Measurements from ENCODE around the gene LMF1.
"Not testable (repeated sequence)": the region's sequence is repeated elsewhere in the genome, so short reads cannot be mapped to it uniquely, and the experiment has no call there.

Gene LMF1

DNA sequence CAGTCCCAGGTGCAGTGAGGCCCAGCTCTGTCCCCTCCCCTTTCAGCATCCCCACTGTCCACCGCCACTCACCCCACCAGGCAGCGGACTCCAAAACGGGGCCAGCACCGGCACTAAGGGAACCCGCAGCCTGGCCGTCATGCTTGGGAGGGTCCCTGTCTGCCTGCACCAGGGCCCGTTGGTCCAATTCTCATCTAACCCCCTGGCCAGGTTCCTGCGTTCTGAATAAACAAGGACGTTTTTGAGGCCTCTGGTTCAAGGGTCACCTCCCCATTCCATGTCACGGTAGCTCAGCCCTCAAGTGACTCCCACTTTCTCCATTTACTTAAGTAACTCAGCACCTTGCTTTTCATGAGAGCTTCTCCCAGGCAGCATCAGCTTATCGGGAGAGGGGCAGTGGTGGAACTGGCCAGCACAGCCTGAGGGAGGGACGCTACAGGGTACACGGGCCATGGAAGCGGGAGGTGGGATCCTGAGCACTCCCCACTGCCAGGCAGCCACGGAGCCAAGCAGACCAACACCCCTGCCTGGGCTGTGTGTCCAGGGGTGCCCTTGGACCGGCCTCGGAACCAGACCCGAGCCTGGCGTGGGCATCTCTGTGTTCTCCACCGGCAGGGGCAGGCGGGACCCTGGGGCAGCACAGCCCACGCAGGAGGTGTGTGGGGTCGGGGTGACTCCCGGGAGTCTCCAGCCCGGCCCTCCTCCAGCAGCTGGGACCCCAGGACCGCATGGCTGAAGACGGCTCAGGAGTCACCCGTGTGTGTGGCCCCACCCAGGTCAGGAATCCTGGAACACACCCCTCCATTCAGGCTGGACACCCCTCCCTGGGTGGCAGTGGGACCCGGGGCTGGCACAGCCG is 95.4 kb downstream of the LMF1 start:
- no peak for DNase-seq

DNA sequence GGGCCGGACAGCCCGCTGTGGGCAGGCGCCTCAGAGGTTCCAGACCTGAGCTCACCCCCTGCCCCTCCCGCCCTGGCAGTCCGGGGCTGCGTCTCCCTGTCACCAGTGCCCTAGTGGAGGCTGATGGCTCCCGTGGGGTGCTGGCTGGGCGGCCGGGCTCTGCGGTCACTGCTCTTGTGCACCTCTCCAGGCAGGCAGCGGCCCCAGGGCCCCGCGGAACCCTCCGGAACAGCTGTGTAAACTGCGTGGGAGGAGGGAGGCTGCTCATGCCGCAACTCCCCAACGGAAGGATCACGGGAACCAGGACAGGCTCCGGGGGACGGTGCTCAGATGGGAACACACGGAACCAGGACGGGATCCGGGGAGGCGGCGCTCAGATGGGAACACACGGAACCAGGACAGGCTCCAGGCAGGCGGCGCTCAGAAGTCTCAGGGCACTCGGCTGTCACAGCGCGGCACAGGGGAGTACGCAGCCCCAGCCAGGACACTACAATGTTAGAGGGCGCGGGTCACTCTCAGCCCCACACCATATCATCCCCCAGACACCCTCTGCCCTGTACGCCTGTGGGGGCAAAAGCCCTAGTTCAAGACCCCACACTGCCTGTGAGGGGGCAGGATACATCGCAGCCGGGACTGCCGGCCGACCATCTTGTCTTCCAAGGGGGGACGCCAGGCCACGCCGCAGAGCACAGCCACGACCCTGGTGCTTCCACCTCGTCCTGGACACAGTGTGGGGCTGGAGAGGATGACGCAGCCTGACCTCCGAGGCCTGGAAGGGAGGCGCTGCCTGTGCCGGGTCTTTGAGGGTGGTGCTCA is 96.2 kb downstream of the LMF1 start:
- DNase-seq = no peak

DNA sequence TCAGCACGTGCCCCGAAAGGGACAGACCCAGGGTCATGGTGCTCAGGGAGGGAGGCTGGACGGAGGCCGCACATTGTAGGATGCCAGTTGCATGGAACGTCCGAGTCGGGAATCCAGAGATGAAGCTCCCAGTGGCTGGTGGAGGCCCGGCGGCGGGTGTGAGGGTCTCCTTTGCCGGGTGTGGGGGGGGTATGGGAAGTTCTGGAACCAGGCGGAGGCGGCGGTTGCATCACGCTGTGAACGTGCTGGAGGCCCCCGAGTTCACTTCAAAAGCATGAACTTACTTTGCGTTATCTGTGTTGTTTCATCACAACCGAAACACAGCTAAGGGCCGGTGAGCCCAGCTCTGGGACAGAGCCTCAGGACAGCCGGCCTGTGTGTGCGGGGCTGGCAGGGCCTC is 96.9 kb downstream of the LMF1 start:
- DNase-seq = no peak

DNA sequence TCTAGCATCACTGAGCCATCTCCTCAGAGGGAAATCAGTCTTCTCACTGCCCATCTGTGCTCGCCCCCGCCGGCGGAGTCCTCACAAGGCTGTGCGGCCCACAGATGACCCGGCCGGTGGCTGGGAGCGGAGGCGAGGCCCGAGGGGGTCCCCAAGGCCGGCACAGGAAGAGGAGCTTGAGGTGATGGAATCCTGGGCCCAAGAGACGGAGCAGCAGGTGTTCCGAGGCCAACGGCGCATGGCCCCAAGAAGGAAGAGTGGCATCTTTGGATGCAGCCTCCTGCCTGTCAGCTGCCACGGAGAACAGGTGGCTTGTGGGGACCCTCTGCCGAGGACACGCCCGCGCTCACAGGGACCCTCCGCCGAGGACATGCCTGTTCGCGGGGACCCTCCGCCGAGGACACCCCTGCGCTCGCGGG is 97.5 kb downstream of the LMF1 start:
- no peak for DNase-seq

DNA sequence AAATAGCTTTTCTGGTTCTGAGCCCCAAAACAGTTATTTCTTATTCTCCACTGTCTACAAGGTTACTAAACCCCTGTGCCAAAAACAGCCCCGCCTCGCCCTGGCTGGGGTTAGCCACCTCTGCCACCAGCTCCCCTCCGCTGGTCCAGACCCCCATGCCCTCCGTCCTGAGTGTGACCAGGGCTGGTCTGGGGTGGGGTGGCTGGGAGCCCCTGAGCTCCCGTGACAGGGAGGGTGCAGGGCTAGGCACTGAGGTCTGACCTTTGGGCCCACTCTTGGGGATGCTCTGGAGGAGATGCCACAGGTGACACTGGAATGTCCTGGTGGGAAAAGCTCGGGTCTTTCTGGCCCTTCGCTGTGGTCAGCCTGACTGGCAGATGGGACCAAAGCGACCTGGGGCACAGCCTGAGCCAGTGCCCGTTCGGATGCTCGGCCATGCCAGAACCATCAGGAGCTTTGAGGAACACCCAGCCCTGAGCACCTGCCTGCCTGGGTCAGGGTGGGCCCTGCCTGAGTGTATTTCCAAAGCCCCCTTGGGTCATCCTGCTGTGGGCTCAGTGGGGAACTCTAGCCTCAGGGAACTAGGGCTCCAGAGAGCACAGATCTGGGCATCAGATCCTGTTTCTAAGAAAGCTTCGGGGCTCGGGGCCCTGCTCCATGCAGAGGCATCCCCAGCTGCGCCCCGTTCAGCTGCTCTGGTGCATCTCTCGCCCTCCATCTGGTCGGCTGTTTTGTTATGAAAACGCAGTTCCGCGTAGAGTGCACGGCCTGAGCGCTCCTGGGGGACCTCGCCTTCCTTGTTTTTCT is 98.1 kb downstream of the LMF1 start:
- DNase-seq = no peak

DNA sequence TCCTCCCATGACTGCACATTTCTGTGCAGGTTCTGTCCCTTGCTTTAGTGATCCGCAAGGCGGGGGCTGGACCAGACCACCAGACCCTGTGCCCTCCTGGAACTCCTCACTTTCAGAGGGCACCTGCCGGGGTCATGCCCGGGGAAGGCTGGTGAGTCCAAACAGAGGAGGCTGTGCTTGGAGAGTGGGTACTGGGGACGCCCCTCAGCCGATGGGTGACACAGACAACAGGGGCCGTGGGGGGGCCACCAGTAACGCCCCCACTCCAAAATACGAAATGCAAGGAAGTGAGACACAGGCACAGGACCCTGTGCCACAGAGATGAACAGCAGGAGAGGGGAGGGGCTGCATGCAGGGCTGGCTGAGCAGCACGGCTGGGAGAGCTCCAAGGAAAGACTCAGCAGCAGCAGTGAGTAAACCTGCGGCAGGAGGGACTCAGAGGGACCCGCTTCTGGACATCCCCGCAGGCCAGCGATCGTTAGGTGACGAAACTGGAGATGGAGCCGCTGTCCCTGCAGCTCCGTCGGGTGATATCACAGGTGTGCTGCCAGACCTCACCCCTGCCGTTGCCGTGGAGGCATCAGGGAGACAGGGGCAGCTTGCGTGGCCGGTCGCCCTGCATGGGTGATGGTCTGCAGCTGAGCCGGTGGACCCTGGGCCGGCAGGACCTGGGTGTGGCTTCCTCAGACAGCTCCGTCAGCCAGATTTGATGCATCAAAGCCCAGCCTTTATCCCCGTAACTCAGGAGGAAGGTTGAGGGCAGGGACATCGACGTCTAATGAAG is 99.0 kb downstream of the LMF1 start:
- DNase-seq = no peak

DNA sequence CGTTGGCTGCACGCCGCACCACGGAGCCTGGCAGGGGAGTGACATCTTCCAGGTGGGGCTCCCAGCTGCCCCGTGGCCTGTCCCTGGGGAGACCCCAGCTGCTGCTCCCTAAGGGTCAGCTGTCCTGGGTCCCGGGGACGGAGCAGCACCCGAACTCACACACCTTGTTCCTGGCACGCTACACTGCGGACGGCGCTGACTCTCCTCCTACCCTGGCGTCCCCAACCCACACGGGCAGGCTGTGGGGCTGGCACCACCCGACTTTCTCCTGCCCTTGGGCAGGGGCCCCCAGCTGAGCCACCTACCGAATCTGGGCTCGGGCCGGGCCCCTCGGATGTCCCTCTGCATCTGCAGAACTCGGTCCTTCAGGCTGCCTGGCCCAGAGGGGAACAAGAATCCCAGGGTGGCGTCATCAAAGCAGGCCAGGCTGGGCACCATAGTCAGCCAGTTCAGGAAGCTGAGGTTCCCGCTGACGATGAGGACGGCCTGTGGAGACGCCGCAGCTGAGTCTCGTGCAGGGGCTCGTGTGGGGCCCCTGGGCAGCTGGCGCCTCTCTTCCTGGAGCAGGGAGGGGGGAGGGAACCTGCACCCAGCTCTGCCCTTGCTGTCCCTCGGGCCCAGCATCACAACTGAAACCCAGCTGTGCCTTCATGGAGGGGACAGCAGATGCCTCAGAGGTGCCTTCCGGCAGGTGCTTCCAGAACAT is 99.8 kb downstream of the LMF1 start:
- DNase-seq = no peak

DNA sequence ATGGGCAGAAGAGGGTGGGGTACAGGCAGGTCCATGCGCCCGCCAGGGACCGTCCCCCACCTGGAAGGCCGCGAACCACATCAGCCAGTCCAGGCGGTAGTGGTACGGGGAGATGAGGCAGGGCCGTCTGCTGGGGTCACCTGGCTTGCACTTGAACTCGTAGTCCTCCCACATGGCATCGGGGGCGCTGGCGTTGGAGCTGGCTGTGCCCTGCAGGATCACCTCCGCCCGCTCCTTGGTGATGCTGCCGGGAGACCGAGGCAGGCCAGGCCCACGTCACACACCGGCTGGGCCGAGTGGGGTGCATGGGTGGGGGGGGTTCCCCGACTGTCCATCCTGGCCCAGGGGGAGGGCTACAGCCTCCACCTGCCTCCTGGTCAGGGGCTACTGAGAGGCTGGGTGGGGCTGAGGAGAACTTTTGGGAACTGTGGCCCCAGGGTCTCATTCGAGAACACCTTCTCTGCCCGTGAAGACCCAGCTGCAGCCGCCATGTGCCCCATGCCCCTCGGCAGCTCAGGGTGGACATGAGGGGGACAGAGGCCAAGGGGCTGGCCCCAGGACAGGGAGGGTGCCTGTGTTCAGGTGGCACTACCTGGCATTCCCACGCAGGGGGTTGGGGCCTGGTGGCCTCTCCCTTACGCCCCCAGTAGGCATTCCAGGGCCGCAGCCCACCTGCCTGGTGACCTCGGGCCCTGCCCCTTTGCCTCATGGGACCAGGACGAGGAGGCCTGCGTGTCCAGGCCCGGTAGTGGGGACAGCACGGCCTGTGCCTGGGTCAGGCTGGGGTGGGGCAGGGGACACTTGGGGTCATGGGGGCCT is 100.8 kb downstream of the LMF1 start:
- DNase-seq = no peak

DNA sequence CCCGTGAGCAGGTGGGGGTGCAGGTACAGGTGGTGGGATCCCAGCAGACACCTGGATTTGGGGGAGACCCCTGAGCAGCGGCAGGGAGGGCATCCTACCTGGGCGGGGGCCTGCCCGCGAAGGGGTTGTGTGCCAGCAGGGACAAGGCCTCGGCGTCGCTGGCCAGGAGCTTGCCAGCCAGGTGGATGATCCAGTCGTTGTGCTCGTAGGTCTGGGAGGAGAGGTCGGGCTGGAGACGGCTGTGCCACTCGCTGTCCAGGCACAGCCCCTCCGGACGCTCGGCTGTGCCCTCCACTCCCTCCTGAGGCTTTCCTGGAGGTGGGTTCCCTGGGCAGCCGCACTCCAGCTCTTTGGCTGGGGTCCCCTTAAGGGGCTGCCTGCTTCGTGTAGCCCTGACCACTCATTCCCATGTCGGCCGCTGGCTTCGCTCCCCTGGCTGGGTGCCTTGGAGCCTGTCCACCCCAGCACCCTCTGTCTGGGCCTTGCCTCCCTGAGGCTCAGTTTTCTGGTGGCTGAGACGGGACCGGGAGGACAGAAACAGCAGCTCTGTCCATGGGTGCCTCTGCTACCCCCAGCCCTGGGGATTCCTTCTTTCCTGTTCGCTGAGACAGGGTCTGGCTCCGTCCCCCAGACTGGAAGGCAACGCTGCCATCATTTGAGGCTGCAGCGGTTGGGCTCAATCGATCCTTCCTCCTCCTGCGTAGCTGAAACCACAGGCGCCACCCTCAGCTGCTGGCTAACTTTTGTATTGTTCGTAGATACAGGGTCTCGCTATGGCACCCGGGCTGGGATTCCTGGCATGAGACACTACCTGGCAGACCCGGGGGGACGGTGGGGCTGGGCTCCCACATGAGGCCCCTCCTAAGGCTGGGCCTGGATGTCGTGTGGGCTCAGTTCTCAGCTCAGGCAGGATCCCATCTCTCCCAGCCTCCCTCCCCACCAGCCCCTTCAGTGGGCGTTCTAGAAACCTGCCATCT is 101.7 kb downstream of the LMF1 start:
- no peak for DNase-seq

DNA sequence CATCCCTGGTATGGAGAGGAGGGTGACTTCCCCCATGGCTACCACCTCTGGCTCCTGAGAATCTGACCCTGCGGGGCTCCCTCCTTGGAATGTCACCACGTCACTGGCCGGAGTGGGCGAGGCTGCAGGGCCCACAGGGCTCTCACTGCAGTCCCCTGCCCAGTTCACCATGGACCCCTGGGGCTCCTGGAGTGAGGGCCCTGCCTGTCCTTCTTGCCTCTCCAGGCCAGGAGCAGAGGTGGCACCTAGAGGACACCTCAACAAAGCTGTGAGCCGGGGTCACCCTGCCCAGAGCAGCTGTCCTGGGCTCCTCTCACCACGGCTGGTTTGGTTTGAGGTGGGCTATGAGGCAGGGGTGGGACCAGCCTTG is 102.4 kb downstream of the LMF1 start:
- DNase-seq = no peak

DNA sequence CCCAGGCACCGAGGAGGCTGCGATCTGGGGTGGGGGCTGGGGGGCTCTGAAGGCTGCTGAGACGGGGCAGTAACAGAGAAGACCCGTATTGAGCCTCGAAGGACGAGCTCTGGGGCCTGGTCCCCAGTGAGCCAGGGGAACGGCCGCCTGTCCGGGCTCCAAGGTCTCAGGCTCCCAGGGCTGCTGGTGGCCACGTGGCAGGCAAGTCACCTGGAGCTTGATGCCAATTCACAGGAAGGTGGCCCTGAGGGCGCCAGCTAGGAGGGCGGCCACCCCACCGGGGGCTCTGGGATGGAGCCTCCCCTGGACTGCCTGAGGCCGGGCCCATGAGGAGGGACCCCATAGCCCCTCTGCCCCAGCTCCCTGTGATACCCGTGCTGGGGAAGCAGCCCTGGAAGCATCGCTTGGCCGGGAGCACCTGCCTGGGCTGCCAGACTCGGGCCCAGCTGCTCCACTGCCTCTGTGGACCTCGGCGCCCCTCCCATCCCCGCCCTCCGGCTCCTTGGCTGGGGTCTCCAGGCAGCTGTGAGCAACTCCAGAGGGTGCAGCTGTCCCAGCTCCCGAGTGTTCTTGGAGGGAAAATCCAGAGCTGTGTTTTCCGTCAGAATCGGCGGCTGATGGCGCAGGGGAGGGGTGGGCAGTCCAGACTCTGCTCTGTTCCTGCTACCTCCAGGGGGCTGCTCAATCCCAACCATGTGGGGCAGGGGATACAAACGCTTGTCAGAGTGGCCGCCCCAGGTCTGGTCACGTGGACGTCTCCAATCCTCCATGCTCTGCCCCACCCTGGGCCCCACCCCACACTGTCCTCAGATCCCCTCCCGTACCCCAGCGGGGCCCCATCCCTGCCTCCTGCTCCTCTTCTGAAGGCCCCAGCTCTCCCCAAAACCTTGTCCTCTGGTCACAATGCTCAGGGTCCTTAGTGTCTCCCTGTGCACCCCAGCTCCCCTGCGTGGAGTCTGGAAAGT is 103.1 kb downstream of the LMF1 start:
- no peak for DNase-seq

DNA sequence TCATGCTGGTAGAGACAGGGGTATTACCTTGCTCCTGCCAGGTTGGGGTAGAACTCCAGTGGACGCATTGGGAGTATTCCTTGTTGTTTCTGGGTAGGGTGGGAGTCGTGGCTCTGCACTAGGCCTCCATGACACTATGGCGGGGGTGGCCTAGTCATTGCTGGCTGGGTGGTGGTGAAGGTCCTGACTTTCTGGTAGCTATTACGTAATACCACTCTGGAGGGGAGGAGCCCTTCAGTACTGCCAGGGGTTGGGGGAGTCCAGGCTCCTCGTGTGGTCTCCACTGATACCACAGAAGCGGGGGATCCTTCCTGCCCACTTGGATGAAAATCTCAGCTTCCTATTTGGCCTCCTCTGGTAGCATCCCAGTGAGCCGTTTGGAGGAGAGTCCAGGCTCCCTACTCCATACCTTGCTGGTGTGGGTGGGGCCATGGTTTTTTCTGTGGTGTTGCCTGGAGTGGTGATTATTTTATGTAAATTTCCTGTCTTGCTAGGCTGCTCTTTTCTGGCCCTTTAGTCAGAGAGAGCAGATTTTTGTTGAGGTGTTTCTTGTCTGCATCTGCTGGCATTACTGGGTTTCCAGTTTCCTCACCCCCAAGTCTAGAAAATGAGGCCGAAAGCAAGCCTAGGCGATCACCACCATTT is 104.4 kb downstream of the LMF1 start:
- no peak for DNase-seq

DNA sequence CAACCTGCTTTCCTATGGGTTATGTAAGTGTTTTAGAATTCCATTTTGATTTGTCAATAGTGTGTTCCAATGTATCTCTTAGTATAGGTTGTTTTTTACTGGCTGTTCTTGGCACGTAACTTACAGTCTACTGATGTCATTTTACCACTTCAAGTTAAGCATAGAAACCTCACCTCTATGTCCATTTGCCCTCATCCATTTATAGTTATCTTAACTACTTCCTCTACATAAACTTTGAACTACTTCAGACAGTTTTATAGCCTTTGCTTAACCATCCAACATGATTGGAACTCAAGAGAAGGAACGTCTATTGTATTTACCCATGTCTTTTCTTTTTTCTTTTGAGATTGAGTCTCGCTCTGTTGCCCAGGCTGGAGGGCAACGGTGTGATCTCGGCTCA is 105.8 kb downstream of the LMF1 start:
- DNase-seq = no peak

DNA sequence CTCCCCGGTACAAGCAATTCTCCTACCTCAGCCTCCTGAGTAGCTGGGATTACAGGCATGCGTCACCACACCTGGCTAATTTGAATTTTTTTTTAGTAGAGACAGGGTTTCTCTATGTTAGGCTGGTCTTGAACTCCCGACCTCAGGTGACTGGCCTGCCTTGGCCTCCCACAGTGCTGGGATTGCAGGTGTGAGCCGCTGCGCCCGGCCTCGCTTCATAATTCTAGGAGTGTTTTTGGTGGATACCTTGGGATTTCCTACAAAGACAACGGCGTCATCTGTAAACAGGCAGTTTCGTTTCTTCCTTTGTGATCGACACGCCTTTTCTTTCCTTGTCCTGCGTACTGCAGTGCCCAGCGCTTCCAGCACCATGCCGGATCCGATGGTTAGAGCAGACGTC is 109.3 kb downstream of the LMF1 start:
- DNase-seq = no peak

DNA sequence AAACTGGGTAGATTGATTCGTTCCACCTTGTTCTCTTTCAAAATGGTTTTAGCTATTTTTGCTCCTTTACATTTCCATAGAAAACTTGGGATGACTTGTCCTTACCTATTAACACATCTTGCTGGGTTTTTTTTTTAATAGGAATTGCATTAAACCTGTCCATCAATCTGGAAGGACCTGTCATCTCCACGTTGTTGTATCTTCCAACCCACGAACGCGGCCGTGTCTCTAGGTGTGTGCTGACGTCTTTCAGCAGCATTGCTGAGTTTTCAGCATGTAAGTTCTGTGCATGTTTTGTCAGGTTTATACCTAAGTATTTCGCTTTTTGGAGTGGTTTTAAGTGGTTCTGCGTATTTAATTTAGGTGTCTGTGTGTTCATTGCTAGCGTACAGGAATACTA is 109.9 kb downstream of the LMF1 start:
- DNase-seq = no peak

DNA sequence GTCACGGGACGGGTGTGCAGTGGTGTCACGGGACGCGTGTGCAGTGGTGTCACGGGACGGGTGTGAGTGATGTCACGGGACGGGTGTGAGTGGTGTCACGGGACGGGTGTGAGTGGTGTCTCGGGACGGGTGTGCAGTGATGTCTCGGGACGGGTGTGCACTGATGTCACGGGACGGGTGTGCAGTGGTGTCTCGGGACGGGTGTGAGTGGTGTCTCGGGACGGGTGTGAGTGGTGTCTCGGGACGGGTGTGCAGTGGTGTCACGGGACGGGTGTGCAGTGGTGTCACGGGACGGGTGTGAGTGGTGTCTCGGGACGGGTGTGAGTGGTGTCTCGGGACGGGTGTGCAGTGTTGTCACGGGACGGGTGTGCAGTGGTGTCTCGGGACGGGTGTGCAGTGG is 111.8 kb downstream of the LMF1 start:
- DNase-seq = not testable (repeated sequence)

DNA sequence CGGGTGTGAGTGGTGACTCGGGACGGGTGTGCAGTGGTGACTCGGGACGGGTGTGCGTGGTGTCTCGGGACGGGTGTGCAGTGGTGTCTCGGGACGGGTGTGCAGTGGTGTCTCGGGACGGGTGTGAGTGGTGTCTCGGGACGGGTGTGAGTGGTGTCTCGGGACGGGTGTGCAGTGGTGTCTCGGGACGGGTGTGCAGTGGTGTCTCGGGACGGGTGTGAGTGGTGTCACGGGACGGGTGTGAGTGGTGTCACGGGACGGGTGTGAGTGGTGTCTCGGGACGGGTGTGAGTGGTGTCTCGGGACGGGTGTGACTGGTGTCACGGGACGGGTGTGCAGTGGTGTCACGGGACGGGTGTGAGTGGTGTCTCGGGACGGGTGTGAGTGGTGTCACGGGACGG is 112.3 kb downstream of the LMF1 start:
- DNase-seq = not testable (repeated sequence)

DNA sequence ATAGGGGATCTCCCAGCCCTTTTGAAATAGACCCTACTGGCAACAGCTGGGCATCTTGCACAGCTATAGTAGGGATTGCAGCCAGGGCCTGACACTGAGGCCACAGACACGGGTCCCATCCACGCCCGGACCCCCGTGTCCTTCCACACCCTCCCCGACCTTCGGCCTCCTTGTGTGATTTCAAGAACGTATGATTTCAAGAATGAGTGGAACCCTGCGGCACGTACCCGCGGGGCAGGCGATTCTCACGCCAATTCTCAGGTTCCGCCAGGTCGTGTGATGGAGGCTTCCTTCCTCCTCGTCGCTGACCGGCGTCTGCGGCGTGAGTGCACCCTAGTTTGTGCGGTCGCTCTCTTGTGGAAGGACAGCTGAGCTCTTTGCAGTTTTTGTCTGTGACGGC is 114.0 kb downstream of the LMF1 start:
- DNase-seq = no peak

All from suppressor macrophage treated with lipopolysaccharide for 4 hours (primary cell).